ENCODE data around the gene MYO5B.

DNA sequence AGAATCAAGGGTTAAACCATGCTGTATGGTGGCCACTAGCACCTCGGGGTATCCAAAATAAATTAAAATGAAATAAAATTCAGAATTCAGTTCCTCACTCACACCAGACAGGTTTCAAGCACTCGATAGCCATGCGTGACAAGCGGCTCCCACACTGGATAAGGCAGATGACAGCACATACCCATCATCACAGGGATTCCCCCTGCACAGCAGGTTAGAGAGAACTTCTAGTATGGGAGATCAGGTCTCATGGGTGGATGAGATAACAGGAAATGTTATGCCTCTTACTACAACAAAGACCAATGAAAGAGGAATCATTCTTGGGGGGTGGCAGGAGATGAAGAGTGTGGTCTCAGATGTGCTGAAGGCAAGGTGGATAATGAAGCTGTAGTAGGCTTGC, 259.7 kb downstream of the MYO5B start:
- TF ChIP-seq CTCF (IDR thresholded peaks at IDR 0.05 in 4 of 5, conservative IDR thresholded peaks at IDR 0.05 in 1 of 5): no peak
- TF ChIP-seq POLR2A (IDR thresholded peaks at IDR 0.05): no peak
